Activated CD8-positive, alpha-beta T cell treated with anti-CD3 and anti-CD28 coated beads for 36 hours (primary cell): ENCODE data around the gene SUMO3. TPM values are rescaled to one million over a fixed set of nuclear protein-coding genes. Genes with fewer than 3 reads are reported as not detected.

Source experiments
- ATAC-seq: fragments of 200-7000 bp; cut with Tn5 transposase; one replicate; pipeline ENCODE4 v1.10.0; 2021; ENCODE audit warnings: mild to moderate bottlenecking, moderate library complexity
- CTCF ChIA-PET: fragments of 350-600 bp; sonication (Branson Sonifier 250); formaldehyde crosslinking; loops from one replicate; lab custom pipeline; 2021; ENCODE audit warnings: antibody characterized with exemption; lab: Charles Lee
- POLR2A ChIA-PET: fragments of 350-600 bp; sonication (Branson Sonifier 250); formaldehyde crosslinking; loops from one replicate; lab custom pipeline; 2021; ENCODE audit warnings: antibody characterized with exemption; lab: Charles Lee
- DNase-seq: peaks from one replicate; pipeline ENCODE4 v3.0.0-alpha.2; 2020
- H3K27ac Mint-ChIP-seq: one replicate; pipeline ENCODE4 v1.8.0; 2021; ENCODE audit warnings: mild to moderate bottlenecking, mixed read lengths
- H3K27me3 Mint-ChIP-seq: one replicate; pipeline ENCODE4 v1.8.0; 2021; ENCODE audit warnings: mixed read lengths
- H3K36me3 Mint-ChIP-seq: one replicate; pipeline ENCODE4 v1.8.0; 2021; ENCODE audit warnings: low read depth, mixed read lengths
- H3K4me1 Mint-ChIP-seq: one replicate; pipeline ENCODE4 v1.8.0; 2021; ENCODE audit warnings: low read depth, mixed read lengths
- H3K4me3 Mint-ChIP-seq: one replicate; pipeline ENCODE4 v1.8.0; 2021; ENCODE audit warnings: mild to moderate bottlenecking, moderate library complexity, mixed read lengths
- H3K9me3 Mint-ChIP-seq: one replicate; pipeline ENCODE4 v1.8.0; 2021; ENCODE audit warnings: mixed read lengths
- CTCF ChIP-seq: fragments of 200-600 bp; IDR thresholded peaks from one replicate; pipeline ENCODE4 v1.8.0; 2022; ENCODE audit warnings: antibody characterized with exemption, mild to moderate bottlenecking
- intact Hi-C: fragments of 100-400 bp; cut with micrococcal nuclease; formaldehyde crosslinking; loops from one replicate; pipeline ENCODE4 v1.10.0; 2022
- total RNA-seq, 2 experiments: library from RNA; stranded (reverse); gene quantifications; one replicate each; pipeline ENCODE4 v1.2.3, GENCODE V29; 2021

SUMO3 gene
- total RNA-seq, 2 experiments from 2014 or later: 69.8 to 72.9 TPM

GRCh38 chr21:44847261-44848056 lies 29.6 kb upstream of the SUMO3 start:
- POLR2A ChIA-PET: interaction anchor here (0.6 to 0.8 kb wide), 2 partner anchors 43 to 77 kb away, joined by 3 read pairs; no protein-coding TSS in a partner anchor
- peak overlapping the region; percentile 36 for H3K4me3 Mint-ChIP-seq
- peaks cover 15% of the 10 kb centered on the region for H3K36me3 Mint-ChIP-seq
- no peak overlapping the region for H3K27ac Mint-ChIP-seq
- no peaks in the 10 kb centered on the region for H3K9me3 Mint-ChIP-seq
- intact Hi-C loops: no loop called here
- CTCF ChIA-PET: interaction anchor here (0.8 to 2.0 kb wide), 3 partner anchors 26 to 337 kb away, joined by 3 to 12 read pairs (median 5); partner anchors contain the start of gene PTTG1IP
- TF ChIP-seq CTCF: no peak
- ATAC-seq: no peak
- H3K4me1 Mint-ChIP-seq: peaks cover 29% of the 10 kb centered on the region
- no peak for DNase-seq
- no peaks in the 10 kb centered on the region for H3K27me3 Mint-ChIP-seq

GRCh38 chr21:44846485-44847260 lies 28.8 kb upstream of the SUMO3 start:
- ATAC-seq (peak; percentile 57), DNase-seq (peak; percentile 66)
- H3K27me3 Mint-ChIP-seq: no peaks in the 10 kb centered on the region
- no peaks in the 10 kb centered on the region for H3K9me3 Mint-ChIP-seq
- ChIA-PET CTCF (interaction anchor here (0.8 to 2.0 kb wide), 6 partner anchors 8 to 336 kb away, joined by 3 to 12 read pairs (median 6); partner anchors contain the start of genes PTTG1IP and UBE2G2), POLR2A (interaction anchor here (0.6 to 1.0 kb wide), 4 partner anchors 9 to 224 kb away, joined by 3 read pairs; no protein-coding TSS in a partner anchor)
- no peak for TF ChIP-seq CTCF
- H3K27ac Mint-ChIP-seq: peak overlapping the region; percentile 53
- intact Hi-C loops: no loop called here
- H3K36me3 Mint-ChIP-seq: peaks cover 13% of the 10 kb centered on the region
- H3K4me1 Mint-ChIP-seq: peaks cover 26% of the 10 kb centered on the region
- H3K4me3 Mint-ChIP-seq: peak overlapping the region; percentile 71

GRCh38 chr21:44846224-44846484 lies 28.3 kb upstream of the SUMO3 start:
- no peaks in the 10 kb centered on the region for H3K27me3 Mint-ChIP-seq
- intact Hi-C loops: no loop called here
- H3K4me1 Mint-ChIP-seq: peaks cover 21% of the 10 kb centered on the region
- H3K4me3 Mint-ChIP-seq: peak overlapping the region; percentile 71
- ATAC-seq: no peak
- no peak for DNase-seq
- H3K9me3 Mint-ChIP-seq: no peaks in the 10 kb centered on the region
- peak overlapping the region; percentile 53 for H3K27ac Mint-ChIP-seq
- POLR2A ChIA-PET: interaction anchor here (0.6 to 1.0 kb wide), 3 partner anchors 10 to 224 kb away, joined by 3 read pairs; no protein-coding TSS in a partner anchor
- TF ChIP-seq CTCF: peak; percentile 10
- peaks cover 9% of the 10 kb centered on the region for H3K36me3 Mint-ChIP-seq
- CTCF ChIA-PET: interaction anchor here (0.8 to 2.0 kb wide), 6 partner anchors 9 to 336 kb away, joined by 3 to 12 read pairs (median 6); partner anchors contain the start of genes PTTG1IP and UBE2G2

GRCh38 chr21:44845418-44846223 lies 27.8 kb upstream of the SUMO3 start:
- peak; percentile 75 for TF ChIP-seq CTCF
- Mint-ChIP-seq H3K36me3 (peaks cover 5% of the 10 kb centered on the region), H3K27me3 (no peaks in the 10 kb centered on the region), H3K4me3 (peak overlapping the region; percentile 71), H3K4me1 (peaks cover 19% of the 10 kb centered on the region), H3K9me3 (no peaks in the 10 kb centered on the region), H3K27ac (peak overlapping the region; percentile 53)
- POLR2A ChIA-PET: interaction anchor here (0.6 to 1.0 kb wide), 3 partner anchors 10 to 223 kb away, joined by 3 read pairs; no protein-coding TSS in a partner anchor
- ATAC-seq: peak; percentile 87
- intact Hi-C loops: no loop called here
- peak; percentile 75 for DNase-seq
- CTCF ChIA-PET: interaction anchor here (0.8 to 2.0 kb wide), 6 partner anchors 9 to 335 kb away, joined by 3 to 12 read pairs (median 6); partner anchors contain the start of genes PTTG1IP and UBE2G2
